Superior temporal gyrus (tissue), 1 donor: ENCODE data around the gene PTPRD.

Source experiments
- DNase-seq: peaks from one replicate; pipeline ENCODE4 v3.0.0-alpha.2; 2016; ENCODE audit errors: extremely low spot score

PTPRD gene

GRCh38 chr9:9754186-9754585, 858.6 kb downstream of the PTPRD start:
- DNase-seq = no peak

GRCh38 chr9:9753266-9753665, 859.5 kb downstream of the PTPRD start:
- DNase-seq = no peak

- no peak for DNase-seq
Measured at GRCh38 chr9:9752722-9753121, 860.1 kb downstream of the PTPRD start.

GRCh38 chr9:9751996-9752395, 860.8 kb downstream of the PTPRD start:
- no peak for DNase-seq

GRCh38 chr9:9750719-9751118, 862.1 kb downstream of the PTPRD start:
- DNase-seq = no peak

- DNase-seq = no peak
Measured at GRCh38 chr9:9749591-9749990, 863.2 kb downstream of the PTPRD start.

GRCh38 chr9:9747787-9748186, 865.0 kb downstream of the PTPRD start:
- DNase-seq = no peak

- no peak for DNase-seq
Measured at GRCh38 chr9:9746826-9747225, 866.0 kb downstream of the PTPRD start.

- DNase-seq = no peak
Measured at GRCh38 chr9:9743822-9744221, 869.0 kb downstream of the PTPRD start.

- DNase-seq = no peak
Measured at GRCh38 chr9:9730174-9730573, 882.6 kb downstream of the PTPRD start.

GRCh38 chr9:9729082-9729481, 883.7 kb downstream of the PTPRD start:
- no peak for DNase-seq

GRCh38 chr9:9719373-9720112, 893.3 kb downstream of the PTPRD start:
- no peak for DNase-seq

GRCh38 chr9:9718691-9719090, 894.1 kb downstream of the PTPRD start:
- DNase-seq = no peak

- no peak for DNase-seq
Measured at GRCh38 chr9:9679433-9679832, 933.4 kb downstream of the PTPRD start.

- no peak for DNase-seq
Measured at GRCh38 chr9:9674461-9674860, 938.3 kb downstream of the PTPRD start.

- DNase-seq = no peak
Measured at GRCh38 chr9:9670454-9670853, 942.3 kb downstream of the PTPRD start.

GRCh38 chr9:9645006-9645405, 967.8 kb downstream of the PTPRD start:
- DNase-seq = no peak

GRCh38 chr9:9631284-9631683, 981.5 kb downstream of the PTPRD start:
- DNase-seq = no peak

GRCh38 chr9:9625248-9625647, 987.6 kb downstream of the PTPRD start:
- no peak for DNase-seq

GRCh38 chr9:9623506-9623905, 989.3 kb downstream of the PTPRD start:
- DNase-seq = no peak

GRCh38 chr9:9621355-9621940, 991.4 kb downstream of the PTPRD start:
- DNase-seq = no peak

- no peak for DNase-seq
Measured at GRCh38 chr9:9620736-9621135, 992.1 kb downstream of the PTPRD start.

- DNase-seq = no peak
Measured at GRCh38 chr9:9615086-9615485, 997.7 kb downstream of the PTPRD start.

- no peak for DNase-seq
Measured at GRCh38 chr9:9614607-9615006, 998.2 kb downstream of the PTPRD start.
